Astrocyte (in vitro differentiated cells and primary cell): ENCODE data around the gene CCDC184.
"Not testable (repeated sequence)": the region's sequence is repeated elsewhere in the genome, so short reads cannot be mapped to it uniquely, and the experiment has no call there.

Source experiments
- CTCF ChIP-seq: IDR thresholded peaks from 2 replicates; pipeline ENCODE4 v1.5.1; 2011; ENCODE audit warnings: low read depth, mild to moderate bottlenecking, inconsistent platforms, low read length, moderate library complexity; ENCODE audit not compliant: insufficient read depth
- EZH2 ChIP-seq: IDR thresholded peaks from 2 replicates; pipeline ENCODE4 v1.6.1; 2012; ENCODE audit warnings: mild to moderate bottlenecking, low read length, inconsistent platforms; ENCODE audit not compliant: insufficient read depth

GRCh38 chr12:48209495-48209894, 26.1 kb downstream of the CCDC184 start:
- not testable (repeated sequence) for TF ChIP-seq CTCF, EZH2
